ENCODE results near the gene PCDH9.
"Not testable (repeated sequence)": the region's sequence is repeated elsewhere in the genome, so short reads cannot be mapped to it uniquely, and the experiment has no call there.

PCDH9 gene

GRCh38 chr13:66809485-66809884, 420.7 kb downstream of the PCDH9 start:
- DNase-seq, result no peak

- DNase-seq, result no peak
Measured at GRCh38 chr13:66807251-66807650, 422.9 kb downstream of the PCDH9 start.

DNA sequence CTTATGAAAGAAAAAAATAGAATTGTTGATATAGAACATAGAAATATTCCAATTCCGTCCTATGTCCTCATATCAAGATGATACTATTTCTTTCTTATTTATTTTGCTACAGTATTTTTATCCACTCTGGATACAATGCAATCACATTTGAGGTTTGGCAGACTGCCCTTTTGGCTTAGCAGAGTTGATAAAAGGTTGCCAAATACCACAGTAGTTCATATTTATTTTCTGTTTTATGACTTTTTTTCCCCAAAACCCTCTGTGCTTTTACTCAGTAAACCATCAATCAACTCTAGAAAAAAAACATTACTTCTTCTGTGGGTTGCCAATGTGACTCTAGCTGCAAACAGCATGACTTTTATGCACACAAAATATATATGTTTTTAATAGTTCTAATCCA, 424.5 kb downstream of the PCDH9 start:
- peak; percentile 63 for DNase-seq

DNA sequence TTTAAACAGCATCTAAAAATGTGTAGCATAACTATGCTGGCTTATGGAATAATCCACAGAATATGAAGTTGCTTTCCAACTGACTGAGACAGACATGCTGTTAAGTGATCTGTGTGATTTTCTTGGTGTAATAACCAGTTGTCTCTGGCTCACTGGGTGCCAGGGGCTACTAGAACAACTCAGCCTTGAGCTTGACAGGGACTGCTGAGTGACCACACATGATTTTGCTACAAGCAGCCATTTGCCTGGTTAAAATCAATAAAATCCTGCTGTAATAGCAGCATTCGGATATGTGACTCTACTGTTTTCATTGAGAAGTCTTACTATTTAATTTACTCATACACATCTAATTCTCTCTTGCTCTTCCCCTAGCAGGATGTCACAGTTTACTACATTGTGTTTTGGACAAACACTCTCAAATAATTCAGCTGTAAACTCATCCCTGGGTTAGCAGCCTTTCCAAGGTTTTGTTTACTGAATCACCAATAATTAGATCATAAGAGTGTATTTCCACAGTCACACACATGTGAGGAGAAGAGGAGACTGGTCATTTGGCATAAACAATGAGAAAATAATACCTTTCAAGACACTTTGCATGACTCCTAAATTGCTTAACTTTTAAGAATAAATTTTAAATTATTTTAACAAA, 426.2 kb downstream of the PCDH9 start:
- DNase-seq, result no peak

GRCh38 chr13:66803013-66803807, 426.9 kb downstream of the PCDH9 start:
- no peak for DNase-seq

- DNase-seq, result no peak
Measured at GRCh38 chr13:66795636-66796035, 434.5 kb downstream of the PCDH9 start.

- no peak for DNase-seq
Measured at GRCh38 chr13:66794340-66795031, 435.6 kb downstream of the PCDH9 start.

DNA sequence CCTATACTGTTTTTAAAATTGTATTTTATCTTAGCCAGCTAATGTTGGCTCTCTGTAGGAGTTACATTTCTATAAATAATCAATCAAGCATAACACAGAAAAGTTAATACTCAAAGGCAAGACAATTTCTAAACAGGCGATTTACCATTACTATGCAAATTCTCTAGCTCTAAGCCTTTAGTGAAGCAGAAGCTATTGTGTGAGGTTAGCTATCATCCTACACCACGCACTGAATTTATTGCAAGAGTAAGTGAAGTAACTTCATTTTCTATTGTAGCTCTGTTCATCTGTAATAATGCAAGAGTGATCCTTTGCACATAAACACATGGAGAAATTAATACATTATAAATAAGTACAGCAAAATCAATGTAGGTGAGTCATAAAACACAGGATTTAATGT, 439.3 kb downstream of the PCDH9 start:
- no peak for DNase-seq

- DNase-seq, result no peak
Measured at GRCh38 chr13:66781241-66781640, 448.9 kb downstream of the PCDH9 start.

DNA sequence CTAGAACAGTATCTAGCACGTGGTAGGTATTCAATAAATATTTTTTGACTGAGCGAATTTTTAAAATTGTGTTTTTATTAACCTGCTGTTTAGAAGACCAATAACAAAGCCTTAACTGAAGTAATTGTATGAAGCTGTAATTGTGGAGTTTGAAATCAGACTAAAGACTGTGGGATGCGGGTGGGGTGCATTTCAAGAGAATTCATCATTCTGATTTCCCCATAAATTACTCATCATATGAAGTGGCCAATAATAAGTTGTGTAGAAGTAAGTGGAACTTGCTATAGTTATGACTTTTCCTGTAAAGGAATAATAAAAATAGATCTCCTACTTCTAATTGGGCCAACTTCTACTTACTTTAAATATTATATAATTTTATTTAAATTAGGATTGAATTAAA, 449.3 kb downstream of the PCDH9 start:
- DNase-seq, result peak; percentile 34

GRCh38 chr13:66778461-66778860, 451.7 kb downstream of the PCDH9 start:
- no peak for DNase-seq

GRCh38 chr13:66775196-66775595, 454.9 kb downstream of the PCDH9 start:
- DNase-seq, result no peak

DNA sequence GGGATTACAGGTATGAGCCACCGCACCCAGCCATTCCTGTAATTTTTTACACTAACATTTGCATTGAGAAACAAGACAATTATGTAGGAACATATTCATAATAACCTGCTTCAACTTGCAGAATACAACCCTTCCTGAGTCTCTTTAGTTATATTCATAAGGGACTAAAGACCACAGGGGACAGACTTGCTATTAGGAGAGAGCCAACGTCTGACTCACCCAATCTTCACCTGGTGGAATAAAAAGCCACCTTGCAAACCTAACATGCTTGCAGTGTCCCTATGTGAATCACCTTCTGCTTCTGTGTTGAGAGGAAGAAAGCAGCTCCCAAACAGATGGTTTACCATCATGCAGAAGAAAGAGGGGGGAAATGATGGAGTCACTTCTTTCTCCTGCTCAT, 456.1 kb downstream of the PCDH9 start:
- no peak for DNase-seq

- DNase-seq, result no peak
Measured at GRCh38 chr13:66765559-66765958, 464.6 kb downstream of the PCDH9 start.

DNA sequence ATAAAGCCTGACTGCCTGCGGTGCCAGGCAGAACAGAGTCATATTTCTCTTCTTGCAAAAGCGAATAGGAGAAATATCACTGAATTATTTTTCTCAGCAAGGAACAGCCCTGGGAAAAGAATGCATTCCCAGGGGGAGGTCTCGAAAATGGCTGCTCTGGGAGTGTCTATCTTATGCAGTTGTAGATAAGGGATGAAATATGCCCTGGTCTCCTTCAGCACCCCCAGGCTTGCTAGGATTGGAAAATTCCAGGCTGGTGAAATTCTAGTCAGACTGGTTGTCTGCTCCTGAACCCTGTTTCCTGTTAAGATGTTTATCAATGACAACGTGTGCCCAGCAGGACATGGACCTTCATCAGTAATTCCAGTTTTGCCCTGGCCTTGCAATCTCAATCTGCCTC, 469.5 kb downstream of the PCDH9 start:
- DNase-seq, result not testable (repeated sequence)

DNA sequence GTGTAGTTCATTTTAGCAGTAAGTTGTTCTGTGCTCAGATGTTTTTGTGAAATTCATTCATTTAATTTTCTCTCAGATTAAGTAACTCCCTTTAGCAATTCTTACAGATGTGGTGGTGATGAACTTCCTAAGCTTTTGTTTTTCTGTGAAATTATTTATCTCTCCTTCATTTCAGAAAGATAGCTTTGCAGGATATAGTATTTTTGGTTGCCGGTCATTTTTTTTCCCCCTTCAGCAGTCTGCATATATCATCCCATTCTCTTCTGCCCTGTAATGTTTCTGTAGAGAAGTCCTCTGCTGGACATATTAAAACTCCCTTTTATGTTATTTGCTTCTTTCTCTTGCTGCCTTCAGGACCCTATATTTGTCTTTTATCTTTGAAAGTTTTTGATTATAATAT, 470.2 kb downstream of the PCDH9 start:
- no peak for DNase-seq

- no peak for DNase-seq
Measured at GRCh38 chr13:66751691-66752090, 478.4 kb downstream of the PCDH9 start.

DNA sequence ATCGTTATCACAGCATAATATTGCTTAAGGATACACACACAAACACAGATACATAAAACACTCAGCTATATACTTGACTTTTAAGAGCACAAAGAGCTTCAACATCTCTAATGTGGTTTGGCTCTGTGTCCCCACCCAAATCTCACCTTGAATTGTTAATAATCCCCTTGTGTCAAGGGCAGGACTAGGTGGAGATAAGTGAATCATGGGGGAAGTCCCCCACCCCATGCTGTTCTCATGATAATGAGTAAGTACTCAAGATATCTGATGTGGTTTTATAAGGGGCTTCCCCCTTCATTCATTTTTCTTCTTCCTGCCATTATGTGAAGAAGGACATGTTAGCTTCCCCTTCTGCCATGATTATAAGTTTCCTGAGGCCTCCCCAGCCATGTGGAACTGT, 481.4 kb downstream of the PCDH9 start:
- DNase-seq, result no peak

DNA sequence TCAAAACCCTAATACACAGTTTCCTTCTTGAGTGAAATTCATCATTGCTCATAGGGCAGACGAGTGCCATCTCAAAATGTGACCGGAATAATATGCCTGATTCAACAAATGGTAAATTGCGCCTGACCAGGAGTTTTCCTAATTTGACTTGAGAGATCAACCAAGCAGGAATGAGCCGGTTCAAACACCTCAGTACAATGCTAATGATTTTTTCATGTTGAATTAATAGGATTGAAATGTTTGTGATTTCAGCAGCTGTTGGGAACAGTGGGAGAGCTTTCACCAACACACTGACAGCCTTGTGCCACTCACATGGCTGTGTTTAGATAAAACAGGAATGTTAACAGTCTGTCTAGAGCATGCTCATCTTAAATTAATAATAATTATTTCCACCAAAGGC, 484.8 kb downstream of the PCDH9 start:
- DNase-seq, result no peak

- DNase-seq, result no peak
Measured at GRCh38 chr13:66723576-66723975, 506.6 kb downstream of the PCDH9 start.

DNA sequence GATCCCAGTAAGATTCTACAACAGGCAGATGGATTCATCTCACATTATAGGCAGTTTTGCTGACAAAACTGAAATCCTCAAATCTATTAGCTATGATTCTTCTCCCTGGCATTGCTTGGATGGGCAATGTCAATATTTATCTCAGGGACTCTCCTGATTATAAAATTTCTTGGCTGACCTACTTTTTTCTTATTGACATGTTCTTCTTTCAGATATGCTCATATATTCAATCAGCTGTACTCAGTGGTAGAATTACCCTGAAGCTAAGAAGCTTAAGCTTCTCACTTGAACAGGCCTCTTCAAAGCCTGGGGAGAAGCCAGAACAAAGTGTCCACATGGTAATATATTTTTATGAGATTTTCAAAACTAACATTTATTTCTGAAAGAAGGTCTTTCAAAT, 513.6 kb downstream of the PCDH9 start:
- no peak for DNase-seq

GRCh38 chr13:66714795-66715194, 515.3 kb downstream of the PCDH9 start:
- DNase-seq, result no peak

DNA sequence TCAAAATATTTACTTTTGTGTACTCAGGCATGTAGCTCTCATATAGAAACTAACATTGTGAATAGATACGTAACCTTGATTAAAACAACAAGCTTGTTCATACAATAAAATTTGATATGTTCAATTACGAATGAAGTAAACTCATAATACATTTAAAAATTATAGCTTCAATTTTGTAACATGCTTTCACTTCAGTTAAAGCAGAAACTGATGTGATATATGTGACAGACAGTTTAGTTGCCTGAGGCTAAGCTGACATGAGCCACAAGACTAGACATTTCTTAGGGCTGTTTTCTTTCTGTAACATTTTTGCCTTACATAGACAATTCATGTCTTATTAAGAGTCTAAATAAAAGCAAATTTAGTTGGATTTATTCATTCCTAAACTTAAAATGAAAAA, 526.0 kb downstream of the PCDH9 start:
- DNase-seq, result no peak

GRCh38 chr13:66703597-66703996, 526.5 kb downstream of the PCDH9 start:
- no peak for DNase-seq

All from fibroblast of skin of right biceps (primary cell).